ENCODE results near the gene CTNNA2.

The CTNNA2 gene

GRCh38 chr2:79984476-79984875, 471.6 kb downstream of the CTNNA2 start:
- DNase-seq (no peak), ATAC-seq (no peak)
- no peaks in the 10 kb centered on the region for H3K9me3 Mint-ChIP-seq
- no peaks in the 10 kb centered on the region for H3K4me1 Mint-ChIP-seq
- H3K27me3 Mint-ChIP-seq, result no peaks in the 10 kb centered on the region
- H3K36me3 Mint-ChIP-seq (ENCODE audit: low read depth), result no peaks in the 10 kb centered on the region
- no peak overlapping the region for H3K4me3 Mint-ChIP-seq
- no peak overlapping the region for H3K27ac Mint-ChIP-seq

DNA sequence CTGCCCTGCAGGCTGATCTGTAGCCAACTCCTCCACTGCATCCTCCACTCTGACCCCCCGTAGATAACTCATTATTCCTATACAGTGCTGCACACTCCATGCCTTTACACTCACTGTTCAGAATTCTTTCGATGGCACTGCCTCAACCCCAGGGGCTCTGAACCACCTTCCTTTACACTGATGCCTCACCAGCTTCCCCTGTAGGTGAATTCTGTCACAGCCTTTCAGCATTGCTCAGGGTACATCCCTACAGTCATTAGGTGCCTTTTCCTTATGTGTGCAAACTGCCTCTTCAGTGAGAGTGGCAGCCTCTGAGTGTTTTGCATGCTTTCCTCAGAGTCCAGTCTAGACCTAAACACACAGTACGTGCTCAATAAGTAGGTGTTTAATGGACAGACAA, 472.3 kb downstream of the CTNNA2 start:
- Mint-ChIP-seq H3K36me3 (ENCODE audit: low read depth) (no peaks in the 10 kb centered on the region), H3K9me3 (no peaks in the 10 kb centered on the region), H3K4me1 (no peaks in the 10 kb centered on the region), H3K27ac (no peak overlapping the region), H3K4me3 (no peak overlapping the region), H3K27me3 (no peaks in the 10 kb centered on the region)
- DNase-seq (no peak), ATAC-seq (no peak)

- Mint-ChIP-seq H3K9me3 (no peaks in the 10 kb centered on the region), H3K4me1 (no peaks in the 10 kb centered on the region), H3K27me3 (no peaks in the 10 kb centered on the region), H3K4me3 (no peak overlapping the region), H3K36me3 (ENCODE audit: low read depth) (no peaks in the 10 kb centered on the region), H3K27ac (no peak overlapping the region)
- ATAC-seq (no peak), DNase-seq (no peak)
Measured at GRCh38 chr2:79985571-79985970, 472.7 kb downstream of the CTNNA2 start.

GRCh38 chr2:79993144-79993543, 480.3 kb downstream of the CTNNA2 start:
- H3K27ac Mint-ChIP-seq, result no peak overlapping the region
- H3K9me3 Mint-ChIP-seq, result peaks cover 5% of the 10 kb centered on the region
- H3K27me3 Mint-ChIP-seq, result peaks cover 7% of the 10 kb centered on the region
- DNase-seq (no peak), ATAC-seq (no peak)
- no peaks in the 10 kb centered on the region for H3K4me1 Mint-ChIP-seq
- H3K4me3 Mint-ChIP-seq, result no peak overlapping the region
- H3K36me3 Mint-ChIP-seq (ENCODE audit: low read depth), result no peaks in the 10 kb centered on the region

- peaks cover 7% of the 10 kb centered on the region for H3K27me3 Mint-ChIP-seq
- H3K9me3 Mint-ChIP-seq, result peaks cover 8% of the 10 kb centered on the region
- no peak for DNase-seq
- no peaks in the 10 kb centered on the region for H3K4me1 Mint-ChIP-seq
- no peaks in the 10 kb centered on the region for H3K36me3 Mint-ChIP-seq (ENCODE audit: low read depth)
- no peak overlapping the region for H3K27ac Mint-ChIP-seq
- no peak for ATAC-seq
- no peak overlapping the region for H3K4me3 Mint-ChIP-seq
Measured at GRCh38 chr2:79994161-79994560, 481.3 kb downstream of the CTNNA2 start.

DNA sequence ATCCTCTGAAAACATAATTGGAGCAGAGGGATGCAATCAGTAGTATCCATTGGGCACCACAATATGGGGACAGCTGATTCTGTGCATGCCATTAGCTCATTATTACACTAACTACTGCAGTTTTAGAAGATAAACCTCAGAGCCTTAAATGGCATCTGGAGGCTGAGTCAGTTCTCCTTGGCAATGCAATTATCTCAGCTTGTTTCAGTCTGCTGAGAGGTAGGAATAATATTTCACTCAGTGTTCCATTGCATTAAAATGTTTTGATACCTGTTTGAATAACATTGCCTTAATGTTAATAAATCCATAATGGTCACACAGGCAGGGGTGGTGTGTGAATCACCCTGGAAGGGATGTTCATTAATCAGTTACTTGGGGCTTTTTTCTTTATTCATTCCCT, 482.1 kb downstream of the CTNNA2 start:
- ATAC-seq (no peak), DNase-seq (no peak)
- H3K27me3 Mint-ChIP-seq, result peaks cover 7% of the 10 kb centered on the region
- H3K9me3 Mint-ChIP-seq, result peaks cover 8% of the 10 kb centered on the region
- no peak overlapping the region for H3K4me3 Mint-ChIP-seq
- no peaks in the 10 kb centered on the region for H3K4me1 Mint-ChIP-seq
- H3K36me3 Mint-ChIP-seq (ENCODE audit: low read depth), result no peaks in the 10 kb centered on the region
- no peak overlapping the region for H3K27ac Mint-ChIP-seq

- H3K4me1 Mint-ChIP-seq, result no peaks in the 10 kb centered on the region
- H3K4me3 Mint-ChIP-seq, result no peak overlapping the region
- H3K27ac Mint-ChIP-seq, result no peak overlapping the region
- peaks cover 4% of the 10 kb centered on the region for H3K27me3 Mint-ChIP-seq
- ATAC-seq (no peak), DNase-seq (no peak)
- no peaks in the 10 kb centered on the region for H3K36me3 Mint-ChIP-seq (ENCODE audit: low read depth)
- H3K9me3 Mint-ChIP-seq, result peaks cover 8% of the 10 kb centered on the region
Measured at GRCh38 chr2:79996709-79997108, 483.9 kb downstream of the CTNNA2 start.

DNA sequence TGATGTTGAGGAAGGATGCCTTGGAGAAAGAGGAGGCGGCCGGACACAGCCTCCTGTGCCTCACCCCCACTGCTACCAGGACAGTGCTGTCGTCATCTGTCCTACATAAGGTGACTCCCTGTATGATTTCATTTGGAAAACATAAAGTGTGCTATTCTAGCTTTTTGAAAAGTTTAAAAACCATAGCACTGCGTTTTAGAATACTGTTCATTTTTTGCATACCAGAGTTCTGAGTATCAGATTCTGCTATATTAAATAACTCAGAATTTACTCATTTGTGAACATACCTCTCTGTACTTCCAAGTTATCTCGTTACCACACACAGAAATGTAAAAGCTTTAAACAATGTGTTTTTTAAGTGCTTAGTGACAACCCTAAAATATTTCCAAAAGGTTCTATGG, 488.9 kb downstream of the CTNNA2 start:
- Mint-ChIP-seq H3K4me1 (no peaks in the 10 kb centered on the region), H3K27me3 (no peaks in the 10 kb centered on the region), H3K36me3 (ENCODE audit: low read depth) (no peaks in the 10 kb centered on the region), H3K4me3 (no peak overlapping the region), H3K27ac (no peak overlapping the region), H3K9me3 (peaks cover 4% of the 10 kb centered on the region)
- no peak for DNase-seq
- ATAC-seq, result no peak

DNA sequence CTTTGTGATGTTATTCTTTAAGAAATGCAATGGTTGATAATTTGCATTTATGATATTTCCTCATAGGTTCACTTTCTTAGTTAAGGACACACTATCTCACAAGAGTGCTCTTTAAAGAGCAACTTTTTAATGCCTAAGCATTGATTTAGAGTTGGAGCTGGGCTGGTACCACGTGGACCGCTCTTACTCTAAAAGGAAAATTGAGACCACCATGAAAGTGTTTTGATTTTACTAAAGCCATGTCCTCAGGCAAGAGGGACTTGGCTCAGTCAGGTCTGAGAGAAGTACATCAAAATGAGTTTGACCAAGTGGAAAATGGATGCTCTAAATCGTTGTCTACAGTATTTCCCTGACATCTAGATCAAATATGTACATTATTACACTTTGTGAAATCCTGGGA, 489.3 kb downstream of the CTNNA2 start:
- H3K4me3 Mint-ChIP-seq, result no peak overlapping the region
- H3K9me3 Mint-ChIP-seq, result peaks cover 4% of the 10 kb centered on the region
- H3K4me1 Mint-ChIP-seq, result no peaks in the 10 kb centered on the region
- no peak for ATAC-seq
- no peak for DNase-seq
- H3K27me3 Mint-ChIP-seq, result no peaks in the 10 kb centered on the region
- H3K36me3 Mint-ChIP-seq (ENCODE audit: low read depth), result no peaks in the 10 kb centered on the region
- no peak overlapping the region for H3K27ac Mint-ChIP-seq

GRCh38 chr2:80002568-80003157, 489.8 kb downstream of the CTNNA2 start:
- H3K4me3 Mint-ChIP-seq, result no peak overlapping the region
- no peaks in the 10 kb centered on the region for H3K36me3 Mint-ChIP-seq (ENCODE audit: low read depth)
- no peak for ATAC-seq
- H3K4me1 Mint-ChIP-seq, result no peaks in the 10 kb centered on the region
- no peak overlapping the region for H3K27ac Mint-ChIP-seq
- no peak for DNase-seq
- H3K27me3 Mint-ChIP-seq, result no peaks in the 10 kb centered on the region
- H3K9me3 Mint-ChIP-seq, result peaks cover 4% of the 10 kb centered on the region

DNA sequence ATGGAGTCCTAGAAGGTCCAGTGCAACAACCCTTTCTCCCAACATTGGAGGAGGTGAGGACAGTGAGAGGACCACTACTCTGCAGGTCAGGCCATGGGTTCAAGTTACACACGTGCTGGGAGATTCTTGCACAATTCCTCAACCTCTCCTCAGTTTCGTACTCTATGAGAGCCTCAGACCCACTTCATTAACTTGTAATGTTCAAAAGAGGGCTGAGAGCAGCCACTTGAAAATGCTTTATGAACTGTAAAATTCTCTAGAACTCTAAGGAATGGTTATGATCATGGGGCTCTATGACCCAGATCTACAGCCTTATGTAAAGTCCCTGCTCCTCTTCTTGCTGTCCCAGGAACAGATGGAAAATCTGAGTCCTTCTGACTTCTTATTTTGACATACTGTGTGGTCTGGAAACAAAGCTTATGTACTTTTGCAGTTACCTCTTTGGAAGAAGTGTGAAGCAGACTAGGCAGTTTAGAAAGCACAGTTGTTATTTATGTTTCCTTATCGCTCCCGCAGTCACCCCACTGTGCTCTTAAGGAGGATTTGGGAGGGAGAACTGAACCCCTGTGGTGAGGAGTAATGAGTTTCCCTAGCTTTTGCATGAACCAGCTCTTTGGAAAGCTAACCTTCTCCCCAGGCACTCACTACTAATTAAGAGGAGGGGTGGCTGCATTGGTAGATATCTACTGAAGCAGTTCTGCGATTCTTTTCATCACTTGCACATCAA, 495.1 kb downstream of the CTNNA2 start:
- no peaks in the 10 kb centered on the region for H3K4me1 Mint-ChIP-seq
- H3K27ac Mint-ChIP-seq, result no peak overlapping the region
- H3K9me3 Mint-ChIP-seq, result no peaks in the 10 kb centered on the region

DNA sequence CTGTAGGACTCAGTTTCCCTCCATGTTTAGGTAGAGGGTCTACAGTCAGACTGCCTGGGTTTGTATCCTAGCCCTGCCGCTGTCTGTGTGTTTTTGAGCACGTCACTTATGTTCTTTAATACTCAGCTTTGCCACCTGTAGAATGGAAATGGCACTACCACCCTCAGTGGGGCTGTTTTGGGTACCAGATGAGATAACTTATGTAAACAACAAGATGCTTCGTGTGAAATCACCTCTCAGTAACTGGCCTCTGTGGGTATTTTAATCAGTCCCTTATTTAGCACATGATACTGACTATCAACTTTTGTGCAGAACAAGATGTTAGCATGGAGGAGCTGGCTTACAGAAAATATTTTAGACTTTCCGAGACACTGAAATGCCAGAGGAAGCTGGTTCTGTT, 495.7 kb downstream of the CTNNA2 start:
- Mint-ChIP-seq H3K36me3 (ENCODE audit: low read depth) (no peaks in the 10 kb centered on the region), H3K27me3 (no peaks in the 10 kb centered on the region), H3K4me1 (no peaks in the 10 kb centered on the region), H3K4me3 (no peak overlapping the region), H3K9me3 (no peaks in the 10 kb centered on the region), H3K27ac (no peak overlapping the region)
- ATAC-seq, result no peak
- no peak for DNase-seq

More for the DNA sequence above, 495.1 kb downstream of the CTNNA2 start:
- no peaks in the 10 kb centered on the region for H3K27me3 Mint-ChIP-seq
- H3K4me3 Mint-ChIP-seq, result no peak overlapping the region
- no peaks in the 10 kb centered on the region for H3K36me3 Mint-ChIP-seq (ENCODE audit: low read depth)
- no peak for DNase-seq
- no peak for ATAC-seq

DNA sequence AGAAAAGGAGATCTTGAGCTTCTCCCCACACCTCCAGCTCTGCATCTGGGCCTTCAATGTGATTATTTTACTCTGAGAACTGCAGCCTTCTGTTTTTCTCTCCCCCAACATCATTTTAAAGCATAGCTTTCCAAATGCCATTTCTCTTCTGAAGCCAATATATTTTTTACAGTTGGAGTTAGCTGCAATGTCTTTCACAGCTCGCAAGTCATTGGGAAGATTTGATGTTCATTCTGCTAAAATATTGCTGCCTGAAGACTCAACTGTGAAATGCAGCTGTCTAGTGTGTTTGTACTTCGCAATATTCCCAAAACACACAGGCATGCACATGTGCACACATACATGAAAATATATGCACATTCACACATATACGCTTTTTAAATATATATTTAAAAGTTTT, 496.4 kb downstream of the CTNNA2 start:
- Mint-ChIP-seq H3K9me3 (no peaks in the 10 kb centered on the region), H3K4me3 (no peak overlapping the region), H3K36me3 (ENCODE audit: low read depth) (no peaks in the 10 kb centered on the region), H3K27me3 (no peaks in the 10 kb centered on the region), H3K27ac (no peak overlapping the region), H3K4me1 (no peaks in the 10 kb centered on the region)
- no peak for ATAC-seq
- DNase-seq, result no peak

DNA sequence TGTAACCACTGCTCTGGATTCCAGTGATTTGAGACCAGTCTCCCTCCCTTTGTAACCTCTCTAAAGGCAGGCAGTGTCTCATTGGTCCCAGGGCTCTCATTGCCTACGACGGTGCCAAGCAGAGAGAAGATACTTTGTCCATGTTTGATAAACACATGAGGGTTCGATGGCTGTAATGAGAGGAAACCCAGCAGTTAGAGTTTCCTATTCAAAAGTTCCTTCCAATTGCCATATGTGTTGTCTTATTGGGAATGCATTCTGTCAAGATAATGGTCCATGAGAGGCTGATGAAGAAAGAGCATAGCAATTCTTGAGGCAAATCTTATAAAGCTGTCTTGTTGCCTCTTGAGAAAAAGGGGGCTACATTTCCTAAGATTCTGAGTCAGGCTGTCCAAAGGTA, 499.2 kb downstream of the CTNNA2 start:
- no peaks in the 10 kb centered on the region for H3K36me3 Mint-ChIP-seq (ENCODE audit: low read depth)
- H3K9me3 Mint-ChIP-seq, result no peaks in the 10 kb centered on the region
- no peaks in the 10 kb centered on the region for H3K4me1 Mint-ChIP-seq
- DNase-seq, result no peak
- no peak for ATAC-seq
- H3K27me3 Mint-ChIP-seq, result no peaks in the 10 kb centered on the region
- no peak overlapping the region for H3K27ac Mint-ChIP-seq
- H3K4me3 Mint-ChIP-seq, result no peak overlapping the region

DNA sequence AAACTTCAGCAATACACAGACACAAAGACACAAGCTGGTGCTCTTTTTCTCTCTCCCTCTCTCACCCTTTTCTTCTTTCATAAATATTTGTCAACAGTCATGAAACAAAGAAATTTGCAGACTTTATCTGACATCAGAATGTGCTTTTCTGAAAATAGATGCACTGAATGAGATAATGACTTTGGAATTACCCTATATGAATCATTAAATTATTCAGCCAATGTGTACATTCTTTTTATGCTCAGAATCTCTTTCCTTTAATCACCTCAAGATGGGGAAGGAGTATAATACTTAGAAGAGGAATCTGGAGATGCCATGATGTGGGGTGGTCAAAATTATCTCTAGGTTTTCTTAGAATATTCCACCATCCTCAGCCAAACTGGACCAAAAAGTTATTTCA, 501.8 kb downstream of the CTNNA2 start:
- DNase-seq, result no peak
- Mint-ChIP-seq H3K27me3 (no peaks in the 10 kb centered on the region), H3K36me3 (ENCODE audit: low read depth) (no peaks in the 10 kb centered on the region), H3K4me3 (no peak overlapping the region), H3K4me1 (no peaks in the 10 kb centered on the region), H3K27ac (no peak overlapping the region), H3K9me3 (no peaks in the 10 kb centered on the region)
- no peak for ATAC-seq

GRCh38 chr2:80016171-80016570, 503.3 kb downstream of the CTNNA2 start:
- H3K4me1 Mint-ChIP-seq, result no peaks in the 10 kb centered on the region
- H3K4me3 Mint-ChIP-seq, result no peak overlapping the region
- ATAC-seq (no peak), DNase-seq (no peak)
- H3K27ac Mint-ChIP-seq, result no peak overlapping the region
- no peaks in the 10 kb centered on the region for H3K27me3 Mint-ChIP-seq
- H3K9me3 Mint-ChIP-seq, result no peaks in the 10 kb centered on the region
- H3K36me3 Mint-ChIP-seq (ENCODE audit: low read depth), result no peaks in the 10 kb centered on the region
